GM12878 (cell line): Measurements from ENCODE around the gene LRRC61. TPM values are rescaled to one million over a fixed set of nuclear protein-coding genes. Genes with fewer than 3 reads are reported as not detected.

Source experiments
- ATAC-seq: fragments of 200-7000 bp; cut with Tn5 transposase; 3 replicates; pipeline ENCODE4 v1.9.1; 2020; ENCODE audit warnings: mild to moderate bottlenecking, moderate library complexity
- BruUV-seq: library from RNA; stranded (reverse); fragments of 400-500 nt; replicated peaks from 2 replicates; lab custom pipeline; 2021; lab: Mats Ljungman, UMichigan
- CTCF ChIA-PET: fragments of 300-600 bp; sonication (Branson Sonifier 250); formaldehyde crosslinking; extraction: SDS; loops from one replicate; lab custom pipeline; 2021; ENCODE audit warnings: inconsistent platforms; lab: Yijun Ruan, JAX
- POLR2A ChIA-PET: fragments of 350-600 bp; formaldehyde crosslinking; extraction: SDS; loops from one replicate; lab custom pipeline; 2021; ENCODE audit warnings: inconsistent platforms; lab: Charles Lee
- RAD21 ChIA-PET: fragments of 300-600 bp; sonication (Branson Sonifier 250); formaldehyde crosslinking; loops from one replicate; lab custom pipeline; 2023; ENCODE audit warnings: antibody characterized with exemption; ENCODE audit not compliant: unreplicated experiment; lab: Charles Lee
- SMC1A ChIA-PET: fragments of 300-600 bp; sonication (Branson Sonifier 250); formaldehyde crosslinking; loops from one replicate; lab custom pipeline; 2023; ENCODE audit not compliant: unreplicated experiment, uncharacterized antibody; lab: Charles Lee
- DNase-seq: peaks from one replicate; pipeline ENCODE4 v3.0.0-alpha.2; 2011; ENCODE audit warnings: low read depth, low spot score
- FAIRE-seq: peaks from 3 replicates; lab custom pipeline; 2011; peaks lifted over from hg19 to GRCh38; lab: Jason Lieb, UNC
- H2AFZ ChIP-seq: 2 replicates; pipeline ENCODE4 v1.6.0; 2011; ENCODE audit warnings: low read depth, low read length, control low read depth; ENCODE audit not compliant: control insufficient read depth
- H3K27ac ChIP-seq: 2 replicates; pipeline ENCODE4 v1.5.1; 2011; ENCODE audit warnings: control low read depth; ENCODE audit not compliant: control insufficient read depth, insufficient read depth
- H3K27me3 ChIP-seq, 2 experiments: replicated peaks in 1 of 2; 2 replicates each; pipeline versions ENCODE4 v1.6.0 to v1.6.1; 2011; ENCODE audit warnings: low read length in 1 of 2; ENCODE audit not compliant: control insufficient read depth in 2 of 2, insufficient read depth in 2 of 2
- H3K36me3 ChIP-seq, 2 experiments: 2 replicates each; pipeline ENCODE4 v1.5.1; 2011; ENCODE audit warnings: low read length in 1 of 2; ENCODE audit not compliant: control insufficient read depth in 2 of 2, insufficient read depth in 2 of 2
- H3K4me1 ChIP-seq: 2 replicates; pipeline ENCODE4 v1.6.1; 2011; ENCODE audit warnings: mild to moderate bottlenecking, low read length, moderate library complexity, mixed read lengths; ENCODE audit not compliant: control insufficient read depth, insufficient read depth
- H3K4me2 ChIP-seq: 2 replicates; pipeline ENCODE4 v1.6.0; 2011; ENCODE audit warnings: control low read depth; ENCODE audit not compliant: control insufficient read depth, insufficient read depth
- H3K4me3 ChIP-seq: fragments of 200-600 bp; sonication (generic); 2 replicates; pipeline ENCODE4 v1.5.1; 2016
- H3K79me2 ChIP-seq: 2 replicates; pipeline ENCODE4 v1.6.0; 2011; ENCODE audit warnings: low read length; ENCODE audit not compliant: control insufficient read depth, insufficient read depth
- H3K9ac ChIP-seq: 2 replicates; pipeline ENCODE4 v1.8.0; 2011; ENCODE audit warnings: low read length, control low read depth, mixed read lengths; ENCODE audit not compliant: control insufficient read depth, insufficient read depth
- H3K9me3 ChIP-seq: replicated peaks from 3 replicates; pipeline ENCODE4 v1.5.1; 2011; ENCODE audit warnings: mild to moderate bottlenecking, low read length; ENCODE audit not compliant: control insufficient read depth, insufficient read depth
- H4K20me1 ChIP-seq: 2 replicates; pipeline ENCODE4 v1.6.0; 2011; ENCODE audit not compliant: control insufficient read depth, insufficient read depth
- ATF3 ChIP-seq: IDR thresholded peaks from 2 replicates; pipeline ENCODE4 v1.6.1; 2011; ENCODE audit warnings: low read depth, mild to moderate bottlenecking, low read length, moderate library complexity, borderline replicate concordance; ENCODE audit errors: extremely low read depth
- CREB1 ChIP-seq: IDR thresholded peaks from 2 replicates; pipeline ENCODE4 v1.6.1; 2012; ENCODE audit warnings: low read depth, mild to moderate bottlenecking, inconsistent platforms
- DPF2 ChIP-seq: fragments of 450-650 bp; IDR thresholded peaks from 2 replicates; pipeline ENCODE4 v1.6.1; 2017; ENCODE audit warnings: mild to moderate bottlenecking
- E2F4 ChIP-seq: IDR thresholded peaks from 2 replicates; pipeline ENCODE4 v1.6.1; 2012; ENCODE audit warnings: low read depth, low read length, improper control_type of control experiment
- EGR1 ChIP-seq, 2 experiments: IDR thresholded peaks; 1 replicate in 1 of 2; 2 replicates in 1 of 2; pipeline ENCODE4 v1.6.1; 2011 to 2012; ENCODE audit warnings: low read depth in 2 of 2, low read length in 2 of 2, borderline replicate concordance in 1 of 2, mild to moderate bottlenecking in 1 of 2, moderate library complexity in 1 of 2
- POLR2A ChIP-seq: IDR thresholded peaks from 2 replicates; pipeline ENCODE4 v1.6.1; 2011; ENCODE audit warnings: low read depth, mild to moderate bottlenecking, low read length
- RBBP5 ChIP-seq: fragments of 200-600 bp; sonication (generic); conservative IDR thresholded peaks from 2 replicates; pipeline ENCODE4 v1.6.1; 2016
- SIN3A ChIP-seq: IDR thresholded peaks from 2 replicates; pipeline ENCODE4 v1.6.1; 2012; ENCODE audit warnings: low read depth, low read length, improper control_type of control experiment
- SMAD1 ChIP-seq: fragments of 450-650 bp; IDR thresholded peaks from 2 replicates; pipeline ENCODE4 v1.6.1; 2018; ENCODE audit warnings: mild to moderate bottlenecking, low read depth; ENCODE audit not compliant: partially characterized antibody
- SRF ChIP-seq, 2 experiments: IDR thresholded peaks; 2 replicates each; pipeline ENCODE4 v1.6.1; 2011; ENCODE audit warnings: low read depth in 2 of 2, low read length in 2 of 2, mild to moderate bottlenecking in 1 of 2, moderate library complexity in 1 of 2
- TARDBP ChIP-seq: IDR thresholded peaks from 2 replicates; pipeline ENCODE4 v1.6.1; 2016; ENCODE audit warnings: borderline replicate concordance
- ZNF384 ChIP-seq: IDR thresholded peaks from 2 replicates; pipeline ENCODE4 v1.6.1; 2012; ENCODE audit warnings: low read depth, mild to moderate bottlenecking, low read length, improper control_type of control experiment, borderline replicate concordance
- WGBS: methylation state at CpG from one replicate; pipeline ENCODE4 v1.1.6; 2016; ENCODE audit warnings: low lambda C conversion rate; ENCODE audit not compliant: insufficient replicate concordance, insufficient coverage; ENCODE audit errors: missing lambda C conversion rate; 5-methylcytosine and 5-hydroxymethylcytosine counted together
- in situ Hi-C: fragments of 300-500 bp; cut with MboI; formaldehyde crosslinking; loops from 9 replicates; pipeline ENCODE4 v1.14.3; 2018; ENCODE audit warnings: mixed read lengths
- intact Hi-C: fragments of 100-400 bp; cut with micrococcal nuclease; formaldehyde crosslinking; loops from one replicate; pipeline ENCODE4 v1.14.2; 2022; ENCODE audit not compliant: unreplicated experiment
- polyA plus RNA-seq, 11 experiments: library from polyadenylated mRNA; depleted of rRNA in 4 of 11; unstranded in 6 of 11; stranded (reverse) in 5 of 11; fragments of >200 nt; fragmentation: Nextera tagmentation in 4 of 11; fragmentation: Illumina TruSeq in 1 of 11; extraction: Ambion mirVana in 4 of 11; extraction: Trizol in 1 of 11; gene quantifications; 1 replicate in 1 of 11; 2 replicates in 10 of 11; pipeline versions ENCODE4 v1.2.1 to v1.2.3, GENCODE V29; 2011 to 2016; ENCODE audit warnings: inconsistent platforms in 2 of 11, missing spikeins in 2 of 11, low read depth in 1 of 11
- total RNA-seq, 4 experiments: library from RNA; depleted of rRNA in 3 of 4; stranded (reverse); fragments of >200 nt in 3 of 4; fragmentation: Illumina TruSeq in 1 of 4; extraction: Trizol in 1 of 4; gene quantifications; 2 replicates each; pipeline versions ENCODE4 v1.2.1 to v1.2.3, GENCODE V29; 2013 to 2021

Gene LRRC61
- total and polyA plus RNA-seq, 10 of the 15 experiments (the other 5 are each of a cell fraction or from before 2014, with no cell fraction given): 1.4 to 54.2 (median 21.8) TPM

GRCh38 chr7:150329331-150330120 lies 6.4 kb downstream of the LRRC61 start:
- Histone ChIP-seq H4K20me1 (no peaks in the 10 kb centered on the region), H2AFZ (no peak overlapping the region), H3K27me3 (no peaks in the 10 kb centered on the region), H3K9ac (no peak overlapping the region), H3K27ac (no peak overlapping the region), H3K4me3 (no peak overlapping the region), H3K4me1 (no peaks in the 10 kb centered on the region), H3K79me2 (peaks cover 7% of the 10 kb centered on the region)
- FAIRE-seq (no peak), DNase-seq (no peak), ATAC-seq (no peak)
- no TSS peak for BruUV-seq
- CTCF ChIA-PET: interaction anchor here (0.8 to 1.2 kb wide), 2 partner anchors 20 to 92 kb away, joined by 3 read pairs; no protein-coding TSS in a partner anchor
- intact Hi-C loops: no loop called here
- RAD21 ChIA-PET: no interaction called here
- POLR2A ChIA-PET: interaction anchor here (1.3 kb wide), 1 partner anchor 48 kb away, joined by 3 read pairs; no protein-coding TSS in a partner anchor
- TF ChIP-seq E2F4 (no peak), SMAD1 (no peak), POLR2A (no peak), ZNF384 (no peak), TARDBP (no peak), CREB1 (no peak), EGR1 (IDR thresholded peaks at IDR 0.05; ENCODE audit: borderline replicate concordance in 1 of 2, low read depth in 2 of 2, low read length in 2 of 2) (no peak), RBBP5 (no peak), ATF3 (no peak), SIN3A (no peak), SRF (IDR thresholded peaks at IDR 0.05; ENCODE audit: low read depth in 2 of 2, low read length in 2 of 2) (no peak), DPF2 (no peak)
- TF ChIP-seq, all 136 proteins: peak for 0
- Histone ChIP-seq H3K36me3 (peaks cover 6 to 20% of the 10 kb centered on the region in 2 experiments), H3K9me3 (no peaks in the 10 kb centered on the region), H3K4me2 (no peak overlapping the region)
- 96% methylated on average over 20 of the region's 22 CpGs for WGBS
- in situ Hi-C loops: no loop called here
- SMC1A ChIA-PET: interaction anchor here (1.2 kb wide), 1 partner anchor 14 kb away, joined by 4 read pairs; no protein-coding TSS in a partner anchor
